ENCODE results near the gene GPRIN3.

DNA sequence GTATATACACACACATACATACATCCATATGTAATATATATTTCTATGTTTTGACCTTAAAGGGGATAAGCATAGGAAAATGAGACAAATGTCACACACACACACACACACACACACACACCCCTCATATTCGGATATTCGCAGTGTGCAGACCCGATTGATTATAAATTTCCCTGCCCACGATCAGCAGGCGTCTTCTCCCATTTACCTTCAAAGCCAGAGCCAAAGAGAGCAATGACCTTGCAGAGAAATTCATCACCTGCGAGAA is 488 bp downstream of the GPRIN3 start:
- TF ChIP-seq, protein P1, sequence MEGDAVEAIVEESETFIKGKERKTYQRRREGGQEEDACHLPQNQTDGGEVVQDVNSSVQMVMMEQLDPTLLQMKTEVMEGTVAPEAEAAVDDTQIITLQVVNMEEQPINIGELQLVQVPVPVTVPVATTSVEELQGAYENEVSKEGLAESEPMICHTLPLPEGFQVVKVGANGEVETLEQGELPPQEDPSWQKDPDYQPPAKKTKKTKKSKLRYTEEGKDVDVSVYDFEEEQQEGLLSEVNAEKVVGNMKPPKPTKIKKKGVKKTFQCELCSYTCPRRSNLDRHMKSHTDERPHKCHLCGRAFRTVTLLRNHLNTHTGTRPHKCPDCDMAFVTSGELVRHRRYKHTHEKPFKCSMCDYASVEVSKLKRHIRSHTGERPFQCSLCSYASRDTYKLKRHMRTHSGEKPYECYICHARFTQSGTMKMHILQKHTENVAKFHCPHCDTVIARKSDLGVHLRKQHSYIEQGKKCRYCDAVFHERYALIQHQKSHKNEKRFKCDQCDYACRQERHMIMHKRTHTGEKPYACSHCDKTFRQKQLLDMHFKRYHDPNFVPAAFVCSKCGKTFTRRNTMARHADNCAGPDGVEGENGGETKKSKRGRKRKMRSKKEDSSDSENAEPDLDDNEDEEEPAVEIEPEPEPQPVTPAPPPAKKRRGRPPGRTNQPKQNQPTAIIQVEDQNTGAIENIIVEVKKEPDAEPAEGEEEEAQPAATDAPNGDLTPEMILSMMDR (IDR thresholded peaks at IDR 0.05; ENCODE audit: insufficient read depth, low read depth, low read length), result no peak
- TF ChIP-seq EZH2 (IDR thresholded peaks at IDR 0.05; ENCODE audit: insufficient read depth, low read length), result no peak

All from astrocyte (in vitro differentiated cells and primary cell).